ENCODE results near the gene MANF. TPM values are rescaled to one million over a fixed set of nuclear protein-coding genes. Genes with fewer than 3 reads are reported as not detected.
A peak's percentile ranks its signal among the peaks of the same experiment; 100 is the strongest.

MANF gene
- total and polyA plus RNA-seq, 12 donors = 16.1 to 306 (median 43.1) TPM

GRCh38 chr3:51434746-51435327 lies 49.7 kb downstream of the MANF start:
- no peak overlapping the region for H3K4me3 ChIP-seq
- no peak overlapping the region for H3K27ac ChIP-seq
- no peaks in the 10 kb centered on the region for H3K27me3 ChIP-seq
- H3K9me3 ChIP-seq (replicated peaks in 1 of 3) = no peaks in the 10 kb centered on the region
- peaks cover 0 to 31% of the 10 kb centered on the region in 2 donors for H3K36me3 ChIP-seq (replicated peaks in 1 of 2)
- no peak for TF ChIP-seq POLR2A (IDR thresholded peaks at IDR 0.05)
- peak; percentile 49 to 67 (median 56) for TF ChIP-seq CTCF (IDR thresholded peaks at IDR 0.05)
- intact Hi-C loops (cut with DNase I) = loop anchor here in 1 of 2 donors (5.0 kb wide), 1 partner anchor 48 kb away; the partner anchor contains the start of gene MANF
- H3K4me1 ChIP-seq (replicated peaks in 1 of 2) = peaks cover 0 to 8% of the 10 kb centered on the region in 2 donors
- peak; percentile 37 to 76 (median 53) for DNase-seq

GRCh38 chr3:51436998-51437639 lies 52.0 kb downstream of the MANF start:
- no peaks in the 10 kb centered on the region for H3K27me3 ChIP-seq

More at GRCh38 chr3:51436998-51437639, 52.0 kb downstream of the MANF start:
- Histone ChIP-seq H3K9me3 (replicated peaks in 1 of 3) (no peaks in the 10 kb centered on the region), H3K36me3 (replicated peaks in 1 of 2) (peaks cover 0 to 42% of the 10 kb centered on the region in 2 donors), H3K27ac (no peak overlapping the region), H3K4me3 (no peak overlapping the region), H3K4me1 (replicated peaks in 1 of 2) (peaks cover 0 to 8% of the 10 kb centered on the region in 2 donors)
- TF ChIP-seq POLR2A (IDR thresholded peaks at IDR 0.05) (no peak), CTCF (IDR thresholded peaks at IDR 0.05) (no peak)
- intact Hi-C loops (cut with DNase I) = no loop called here
- 85 to 99% (median 94%) methylated on average over 8 of the region's 8 CpGs for WGBS, 4 donors
- DNase-seq = no peak

Other genes starting within 250 kb of the MANF start
- 10 to 100 TPM; 10.4 to 36.6 (median 27.0) TPM for gene RBM15B, start 6.0 kb downstream of the MANF start, total RNA-seq
- 10 to 100 TPM in 1 of 3 donors, 1 to 10 TPM in 2; 8.0 to 13.5 (median 8.3) TPM for gene RBM15B, start 6.0 kb downstream of the MANF start, polyA plus RNA-seq
- gene DCAF1, start 114.7 kb downstream of the MANF start, total RNA-seq = 10 to 100 TPM; 16.5 to 31.5 (median 22.9) TPM
- 10 to 100 TPM in 1 of 3 donors, 1 to 10 TPM in 2; 7.3 to 29.9 (median 8.2) TPM for gene DCAF1, start 114.7 kb downstream of the MANF start, polyA plus RNA-seq
- gene RAD54L2, start 153.4 kb downstream of the MANF start, total RNA-seq = 10 to 100 TPM; 11.0 to 42.2 (median 19.4) TPM
- 1 to 10 TPM; 5.6 to 9.4 (median 6.3) TPM for gene RAD54L2, start 153.4 kb downstream of the MANF start, polyA plus RNA-seq

Measured in adrenal gland (tissue), 12 donors.